Measurements from ENCODE around the gene HRCT1.
"Not testable (repeated sequence)": the region's sequence is repeated elsewhere in the genome, so short reads cannot be mapped to it uniquely, and the experiment has no call there.

HRCT1 gene

DNA sequence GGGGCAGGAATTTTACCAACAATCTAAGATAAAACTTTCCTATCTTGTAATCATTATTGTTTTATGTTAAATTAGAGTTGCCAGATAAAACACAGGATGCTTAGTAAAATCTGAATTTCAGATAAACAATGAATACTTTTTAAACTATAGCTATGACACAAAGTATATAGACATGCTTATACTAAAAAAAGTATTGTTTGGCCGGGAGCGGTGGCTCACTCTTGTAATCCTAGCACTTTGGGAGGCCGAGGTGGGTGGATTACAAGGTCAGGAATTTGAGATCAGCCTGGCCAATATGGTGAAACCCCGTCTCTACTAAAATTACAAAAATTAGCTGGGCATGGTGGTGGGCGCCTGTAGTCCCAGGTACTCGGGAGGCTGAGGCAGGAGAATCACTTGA lies 28.1 kb downstream of the HRCT1 start:
- not testable (repeated sequence) for DNase-seq, H3K9me3 Mint-ChIP-seq, H3K36me3 Mint-ChIP-seq, H3K4me3 Mint-ChIP-seq, H3K27me3 Mint-ChIP-seq, H3K27ac Mint-ChIP-seq
- CTCF ChIA-PET: interaction anchor here (1.7 kb wide), 1 partner anchor 31 kb away, joined by 5 read pairs; no protein-coding TSS in a partner anchor
- peaks cover 34% of the 10 kb centered on the region for H3K4me1 Mint-ChIP-seq

DNA sequence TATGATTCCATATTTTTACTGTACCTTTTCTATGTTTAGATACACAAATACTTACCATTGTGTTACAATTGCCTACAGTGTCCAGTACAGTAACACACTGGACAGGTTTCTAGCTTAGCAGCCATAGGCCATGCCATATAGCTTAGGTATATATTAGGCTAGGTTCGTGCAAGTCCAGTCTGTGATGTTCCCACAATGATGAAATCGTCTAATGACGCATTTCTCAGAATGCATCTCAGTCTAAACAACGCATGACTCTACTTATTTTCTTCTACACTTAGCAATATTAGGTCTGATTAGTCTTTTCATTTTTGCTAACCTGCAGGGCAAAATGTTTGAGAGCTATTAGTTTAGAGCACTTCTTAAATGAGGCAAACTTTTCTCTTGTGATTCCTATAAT lies 29.3 kb downstream of the HRCT1 start:
- DNase-seq: no peak
- no peak overlapping the region for H3K4me3 Mint-ChIP-seq
- H3K27me3 Mint-ChIP-seq: no peaks in the 10 kb centered on the region
- peaks cover 7% of the 10 kb centered on the region for H3K9me3 Mint-ChIP-seq
- peaks cover 46% of the 10 kb centered on the region for H3K4me1 Mint-ChIP-seq
- H3K36me3 Mint-ChIP-seq: no peaks in the 10 kb centered on the region
- CTCF ChIA-PET: interaction anchor here (1.0 to 1.6 kb wide), 2 partner anchors 10 to 53 kb away, joined by 3 to 9 read pairs; no protein-coding TSS in a partner anchor
- no peak overlapping the region for H3K27ac Mint-ChIP-seq

DNA sequence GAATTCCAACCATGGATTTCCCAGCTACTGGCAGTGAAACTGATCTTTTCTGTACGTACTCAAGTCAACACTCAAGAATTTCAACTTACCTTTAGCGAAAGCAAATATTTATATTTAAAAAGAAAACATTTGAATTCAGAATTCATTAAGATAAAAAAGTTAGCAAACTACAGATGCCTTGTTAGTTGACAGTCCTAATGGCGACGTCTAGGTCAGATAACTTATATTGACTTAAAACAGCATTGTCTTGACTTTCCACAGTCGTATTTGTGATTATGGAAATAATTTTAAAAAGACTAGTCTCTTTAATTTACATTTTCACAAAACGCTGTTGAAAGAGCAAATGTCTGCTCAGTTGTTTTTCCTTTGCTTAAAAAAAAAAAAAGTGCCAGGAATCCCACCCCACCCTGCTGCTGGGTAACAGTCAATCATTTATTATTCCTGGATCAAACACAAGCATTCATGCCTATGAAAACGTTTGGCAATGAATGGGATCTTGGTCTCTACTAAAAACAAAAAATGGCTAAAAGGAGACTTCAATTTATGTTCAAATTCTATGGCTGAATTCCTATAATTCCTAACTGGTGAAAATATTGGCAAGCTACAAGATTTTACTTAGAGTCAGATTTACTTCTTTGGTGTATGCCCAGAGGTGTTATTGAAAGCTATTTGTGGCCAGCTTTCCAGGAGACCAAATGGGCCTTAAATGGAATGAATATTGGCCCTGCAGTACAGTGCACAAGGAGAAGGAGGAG lies 29.9 kb downstream of the HRCT1 start:
- Mint-ChIP-seq H3K4me1 (peaks cover 52% of the 10 kb centered on the region), H3K27ac (no peak overlapping the region), H3K36me3 (no peaks in the 10 kb centered on the region), H3K27me3 (no peaks in the 10 kb centered on the region), H3K4me3 (no peak overlapping the region), H3K9me3 (peaks cover 7% of the 10 kb centered on the region)
- DNase-seq: no peak
- CTCF ChIA-PET: interaction anchor here (0.7 to 1.6 kb wide), 3 partner anchors 10 to 54 kb away, joined by 3 to 9 read pairs (median 3); no protein-coding TSS in a partner anchor

DNA sequence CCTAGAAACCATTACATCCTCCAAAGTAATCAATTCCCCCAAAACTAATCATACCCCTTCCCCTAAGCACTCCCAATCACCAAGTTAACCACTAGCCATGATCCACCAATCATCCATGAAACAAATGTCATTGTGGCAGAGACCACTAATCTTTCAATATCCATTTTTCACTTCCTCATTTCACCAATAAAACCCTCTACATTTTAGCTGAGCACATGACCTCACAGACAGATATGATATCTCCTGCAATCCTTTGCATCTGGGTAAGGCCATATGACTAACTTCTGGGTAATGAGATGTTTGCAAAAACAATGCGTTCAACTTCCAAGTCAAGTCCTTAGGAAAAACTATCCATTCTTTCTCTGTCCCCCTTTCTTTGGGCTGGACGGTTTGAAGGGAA lies 31.2 kb downstream of the HRCT1 start:
- H3K4me1 Mint-ChIP-seq: peaks cover 57% of the 10 kb centered on the region
- H3K9me3 Mint-ChIP-seq: peaks cover 7% of the 10 kb centered on the region
- H3K27me3 Mint-ChIP-seq: no peaks in the 10 kb centered on the region
- no peak overlapping the region for H3K4me3 Mint-ChIP-seq
- no peak overlapping the region for H3K27ac Mint-ChIP-seq
- no peaks in the 10 kb centered on the region for H3K36me3 Mint-ChIP-seq
- no peak for DNase-seq
- CTCF ChIA-PET: no interaction called here

- DNase-seq: no peak
- Mint-ChIP-seq H3K36me3 (no peaks in the 10 kb centered on the region), H3K27me3 (peaks cover 5% of the 10 kb centered on the region), H3K4me1 (peaks cover 45% of the 10 kb centered on the region), H3K4me3 (no peak overlapping the region), H3K9me3 (peaks cover 7% of the 10 kb centered on the region), H3K27ac (peak overlapping the region; percentile 43)
- CTCF ChIA-PET: interaction anchor here (1.2 to 8.9 kb wide), 2 partner anchors 16 to 35 kb away, joined by 4 to 132 read pairs; partner anchors contain the start of gene HRCT1
Measured at GRCh38 chr9:35938474-35939356, 32.7 kb downstream of the HRCT1 start.

DNA sequence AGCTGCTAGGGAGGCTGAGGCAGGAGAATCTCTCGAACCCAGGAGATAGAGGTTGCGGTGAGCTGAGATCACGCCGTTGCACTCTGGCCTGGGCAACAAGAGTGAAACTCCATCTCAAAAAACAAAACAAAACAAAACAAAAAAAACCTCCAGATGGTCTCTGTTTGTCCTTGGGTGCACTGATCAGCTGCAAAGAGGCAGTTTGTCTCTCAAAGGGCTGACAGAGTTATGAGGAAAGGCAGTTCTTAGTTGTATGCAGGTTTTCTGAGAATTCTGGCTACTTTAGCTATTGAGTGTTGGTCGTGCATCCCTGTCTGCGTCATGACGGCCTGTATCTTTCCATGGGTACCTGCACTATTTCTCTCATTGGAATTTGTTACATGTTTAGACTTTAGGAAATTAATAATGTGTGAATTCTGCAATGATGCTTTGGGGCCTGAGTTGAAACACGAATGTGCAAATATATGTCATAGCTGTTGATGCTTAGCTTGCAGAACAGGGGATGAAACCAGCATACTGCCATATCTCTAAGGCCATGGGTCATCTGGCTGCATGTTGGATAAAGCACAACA lies 33.8 kb downstream of the HRCT1 start:
- peaks cover 47% of the 10 kb centered on the region for H3K4me1 Mint-ChIP-seq
- H3K4me3 Mint-ChIP-seq: no peak overlapping the region
- no peak for DNase-seq
- H3K27me3 Mint-ChIP-seq: peaks cover 5% of the 10 kb centered on the region
- H3K9me3 Mint-ChIP-seq: peaks cover 7% of the 10 kb centered on the region
- CTCF ChIA-PET: interaction anchor here (0.9 to 8.9 kb wide), 8 partner anchors 11 to 68 kb away, joined by 3 to 132 read pairs (median 4); partner anchors contain the start of gene HRCT1
- H3K27ac Mint-ChIP-seq: peak overlapping the region; percentile 66
- no peaks in the 10 kb centered on the region for H3K36me3 Mint-ChIP-seq

GRCh38 chr9:35940458-35941407 lies 34.7 kb downstream of the HRCT1 start:
- Mint-ChIP-seq H3K4me3 (no peak overlapping the region), H3K36me3 (no peaks in the 10 kb centered on the region), H3K9me3 (peaks cover 7% of the 10 kb centered on the region), H3K4me1 (peaks cover 49% of the 10 kb centered on the region), H3K27ac (peak overlapping the region; percentile 66), H3K27me3 (peaks cover 5% of the 10 kb centered on the region)
- CTCF ChIA-PET: interaction anchor here (0.9 to 8.9 kb wide), 10 partner anchors 9 to 67 kb away, joined by 3 to 132 read pairs (median 5); partner anchors contain the start of gene HRCT1
- peak; percentile 73 for DNase-seq

DNA sequence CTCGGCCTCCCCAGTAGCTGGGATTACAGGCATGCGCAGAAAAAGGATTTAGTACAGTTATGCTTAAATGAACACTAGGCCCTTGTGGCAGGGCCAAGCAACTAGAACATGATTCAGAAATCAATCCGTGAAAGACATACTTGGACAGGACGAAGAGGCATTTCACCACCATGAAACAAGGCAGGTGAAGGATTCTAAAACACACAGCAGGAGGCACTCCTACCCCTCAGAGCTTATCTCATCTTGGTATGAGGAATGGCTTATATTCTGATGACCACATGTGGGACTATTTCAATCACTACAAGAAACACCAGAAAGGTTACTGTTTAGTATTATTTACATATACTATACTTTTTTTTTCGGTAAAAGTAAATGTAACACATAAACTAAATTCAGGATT lies 36.3 kb downstream of the HRCT1 start:
- H3K36me3 Mint-ChIP-seq: no peaks in the 10 kb centered on the region
- CTCF ChIA-PET: interaction anchor here (2.1 to 8.9 kb wide), 2 partner anchors 10 to 38 kb away, joined by 6 to 132 read pairs; partner anchors contain the start of gene HRCT1
- peaks cover 49% of the 10 kb centered on the region for H3K4me1 Mint-ChIP-seq
- H3K9me3 Mint-ChIP-seq: peaks cover 2% of the 10 kb centered on the region
- H3K27ac Mint-ChIP-seq: no peak overlapping the region
- H3K27me3 Mint-ChIP-seq: peaks cover 5% of the 10 kb centered on the region
- H3K4me3 Mint-ChIP-seq: no peak overlapping the region
- no peak for DNase-seq

DNA sequence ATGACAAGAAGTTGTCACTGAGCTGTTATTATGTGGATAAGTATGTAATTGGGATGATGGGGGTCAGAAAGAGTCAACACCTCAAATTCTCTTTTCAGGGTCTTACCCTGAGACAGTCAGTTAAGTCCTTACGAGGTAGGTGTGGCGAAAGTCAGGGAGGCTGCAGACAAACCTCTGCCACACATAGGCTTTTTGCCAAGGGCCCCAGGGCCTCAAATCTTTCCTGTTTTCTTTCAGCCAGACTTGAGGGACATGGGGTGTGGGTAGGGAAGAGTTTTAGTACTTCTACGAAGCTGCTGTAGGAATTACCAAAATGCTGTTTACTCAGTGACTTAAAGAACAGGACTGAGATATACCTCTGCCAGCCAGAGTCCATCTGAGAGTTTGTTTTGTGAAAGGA lies 38.2 kb downstream of the HRCT1 start:
- CTCF ChIA-PET: interaction anchor here (1.1 to 8.9 kb wide), 13 partner anchors 9 to 80 kb away, joined by 3 to 132 read pairs (median 7); partner anchors contain the start of genes HRCT1, OR2S2 and SPAAR
- Mint-ChIP-seq H3K4me1 (peaks cover 41% of the 10 kb centered on the region), H3K27me3 (peaks cover 8% of the 10 kb centered on the region), H3K9me3 (no peaks in the 10 kb centered on the region), H3K27ac (no peak overlapping the region), H3K4me3 (no peak overlapping the region), H3K36me3 (no peaks in the 10 kb centered on the region)
- no peak for DNase-seq

DNA sequence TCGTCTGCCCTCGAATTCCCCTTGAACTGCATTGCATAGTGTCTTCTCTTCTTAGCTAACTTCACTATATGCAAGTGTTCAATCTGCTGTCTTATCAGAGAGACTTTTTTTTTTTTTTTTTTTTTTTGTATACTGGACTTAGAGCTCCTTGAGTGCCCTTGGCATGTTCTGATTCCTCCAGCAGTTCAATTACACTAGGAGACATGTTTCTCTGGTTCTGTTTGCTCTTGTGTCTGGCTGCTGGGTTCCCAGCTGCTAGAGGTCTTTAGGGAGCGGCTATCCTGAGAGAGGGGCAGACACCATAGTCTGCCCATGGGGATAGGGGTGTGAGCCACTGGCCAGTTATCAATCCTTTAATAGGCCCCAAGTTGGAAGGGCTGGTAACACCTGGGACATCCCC lies 38.8 kb downstream of the HRCT1 start:
- peaks cover 38% of the 10 kb centered on the region for H3K4me1 Mint-ChIP-seq
- DNase-seq: no peak
- no peak overlapping the region for H3K4me3 Mint-ChIP-seq
- H3K27me3 Mint-ChIP-seq: peaks cover 14% of the 10 kb centered on the region
- CTCF ChIA-PET: interaction anchor here (0.5 to 8.9 kb wide), 18 partner anchors 9 to 79 kb away, joined by 3 to 132 read pairs (median 6); partner anchors contain the start of genes HRCT1, OR2S2 and SPAAR
- H3K36me3 Mint-ChIP-seq: no peaks in the 10 kb centered on the region
- no peak overlapping the region for H3K27ac Mint-ChIP-seq
- no peaks in the 10 kb centered on the region for H3K9me3 Mint-ChIP-seq

DNA sequence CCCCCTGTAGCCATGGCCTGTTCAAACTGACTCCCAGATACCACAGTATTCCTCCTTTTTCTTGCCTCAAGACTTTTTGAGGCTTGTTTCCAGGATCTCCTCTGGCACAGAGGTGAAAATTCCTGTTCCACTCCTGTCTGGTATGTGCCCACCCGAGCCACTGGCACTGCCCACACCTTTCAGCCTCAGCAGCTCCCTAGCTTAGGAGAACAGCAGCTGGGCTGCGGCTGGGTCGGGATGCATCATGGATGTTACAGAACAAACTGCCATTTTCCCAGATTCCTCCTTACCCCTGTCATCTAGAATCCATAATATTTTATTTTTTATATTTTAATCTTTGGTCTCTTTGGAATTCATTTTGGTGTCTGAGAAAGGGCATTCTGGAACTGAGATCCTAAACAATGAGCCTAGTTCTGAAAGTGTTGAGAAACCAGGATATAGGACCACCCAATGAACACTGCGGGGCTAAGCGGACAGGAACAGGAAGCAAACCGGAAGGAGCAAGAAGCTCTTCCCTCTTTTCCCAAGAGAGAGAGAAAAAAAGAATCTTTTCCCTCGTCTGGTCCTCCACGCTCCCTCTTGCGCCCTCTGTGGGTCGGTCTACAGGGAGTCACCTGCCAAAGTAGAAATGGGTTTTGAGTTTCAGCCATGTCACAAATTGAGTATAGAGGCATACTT lies 39.5 kb downstream of the HRCT1 start:
- Mint-ChIP-seq H3K27me3 (peaks cover 14% of the 10 kb centered on the region), H3K9me3 (no peaks in the 10 kb centered on the region), H3K4me1 (peaks cover 32% of the 10 kb centered on the region), H3K4me3 (no peak overlapping the region), H3K36me3 (no peaks in the 10 kb centered on the region), H3K27ac (no peak overlapping the region)
- DNase-seq: peak; percentile 80
- CTCF ChIA-PET: interaction anchor here (0.6 to 8.9 kb wide), 22 partner anchors 10 to 197 kb away, joined by 3 to 132 read pairs (median 6); partner anchors contain the start of genes HRCT1, OR2S2 and SPAAR

DNA sequence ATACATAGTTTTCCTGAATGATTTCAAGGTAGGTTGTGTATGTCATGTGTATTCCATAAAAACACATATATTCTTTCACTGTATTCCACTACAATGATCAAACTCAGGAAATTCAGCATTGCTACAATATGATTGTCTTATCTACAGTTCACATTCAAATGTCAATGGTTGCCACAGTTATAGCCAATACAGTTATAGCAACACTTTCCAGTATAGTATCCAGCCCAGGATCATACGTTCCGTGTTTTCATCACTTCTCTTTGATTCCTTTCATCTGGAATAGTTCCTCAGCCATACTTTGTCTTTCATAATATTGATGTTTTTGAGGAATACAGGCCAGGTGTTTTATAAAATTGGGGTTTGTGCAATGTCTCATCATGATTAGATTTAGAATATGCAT lies 42.4 kb downstream of the HRCT1 start:
- Mint-ChIP-seq H3K4me3 (no peak overlapping the region), H3K4me1 (peaks cover 18% of the 10 kb centered on the region), H3K9me3 (no peaks in the 10 kb centered on the region), H3K27me3 (peaks cover 18% of the 10 kb centered on the region), H3K27ac (no peak overlapping the region), H3K36me3 (no peaks in the 10 kb centered on the region)
- no peak for DNase-seq
- CTCF ChIA-PET: interaction anchor here (1.3 to 2.1 kb wide), 4 partner anchors 46 to 75 kb away, joined by 3 to 15 read pairs (median 8); no protein-coding TSS in a partner anchor
